AG09309 (cell line): ENCODE measurements around the gene CLEC2L.

Experiments
- DNase-seq: peaks from one replicate; pipeline ENCODE4 v3.0.0-alpha.2; 2010; ENCODE audit warnings: low read depth
- H3K4me3 ChIP-seq: 2 replicates; pipeline ENCODE4 v1.5.1; 2011; ENCODE audit warnings: mild to moderate bottlenecking, low read depth, low read length, moderate library complexity; ENCODE audit not compliant: control insufficient read depth
- CTCF ChIP-seq: IDR thresholded peaks from 2 replicates; pipeline ENCODE4 v1.5.1; 2011; ENCODE audit warnings: mild to moderate bottlenecking, low read depth, low read length, inconsistent platforms; ENCODE audit not compliant: insufficient read depth, control insufficient read depth; ENCODE audit errors: missing control alignments

CLEC2L gene

GRCh38 chr7:139523199-139523941, at the start of gene CLEC2L:
TSS of gene CLEC2L (plus strand) at chr7:139523685. CDS start at chr7:139523928, 243 bp downstream.
- H3K4me3 ChIP-seq = peak within 1 kb of the TSS; percentile 12; the same call in 1 of the 2 replicates
- DNase-seq = no peak

GRCh38 chr7:139476139-139476538, 47.3 kb upstream of the CLEC2L start:
- TF ChIP-seq CTCF = no peak
- no peak overlapping the region for H3K4me3 ChIP-seq
- no peak for DNase-seq

More at GRCh38 chr7:139523199-139523941, at the start of gene CLEC2L:
- TF ChIP-seq CTCF = no peak

- H3K4me3 ChIP-seq = no peak overlapping the region
- TF ChIP-seq CTCF = no peak
- no peak for DNase-seq
Observed at GRCh38 chr7:139476891-139477290, 46.6 kb upstream of the CLEC2L start.

- H3K4me3 ChIP-seq = no peak overlapping the region
- no peak for TF ChIP-seq CTCF
- DNase-seq = no peak
Observed at GRCh38 chr7:139479620-139480019, 43.9 kb upstream of the CLEC2L start.

GRCh38 chr7:139481364-139481763, 42.1 kb upstream of the CLEC2L start:
- no peak for DNase-seq
- H3K4me3 ChIP-seq = no peak overlapping the region
- no peak for TF ChIP-seq CTCF

- TF ChIP-seq CTCF = no peak
- DNase-seq = no peak
- H3K4me3 ChIP-seq = no peak overlapping the region
Observed at GRCh38 chr7:139482122-139482521, 41.4 kb upstream of the CLEC2L start.
